DOHH2 (cell line): ENCODE data around the gene HMGCS2.

Source experiments
- H3F3A ChIP-seq: fragments of 200-600 bp; sonication (generic), shearing (Covaris generic); 2 replicates; pipeline ENCODE4 v1.6.0; 2016; ENCODE audit warnings: antibody characterized with exemption, mild to moderate bottlenecking; ENCODE audit not compliant: control insufficient read depth, insufficient read depth
- H3K27ac ChIP-seq: fragments of 200-600 bp; sonication (generic); 2 replicates; pipeline ENCODE4 v1.5.1; 2014; ENCODE audit warnings: low read depth, mild to moderate bottlenecking, low read length, moderate library complexity
- H3K27me3 ChIP-seq: fragments of 200-600 bp; sonication (generic); 2 replicates; pipeline ENCODE4 v1.6.1; 2014; ENCODE audit warnings: mild to moderate bottlenecking, low read length, mixed read lengths; ENCODE audit not compliant: control insufficient read depth
- H3K36me3 ChIP-seq: fragments of 200-600 bp; sonication (generic); 2 replicates; pipeline ENCODE4 v1.6.1; 2014; ENCODE audit warnings: mild to moderate bottlenecking, low read length, moderate library complexity, mixed read lengths; ENCODE audit not compliant: control insufficient read depth
- H3K4me1 ChIP-seq: fragments of 200-600 bp; sonication (generic); 2 replicates; pipeline ENCODE4 v1.6.1; 2014; ENCODE audit warnings: mild to moderate bottlenecking, low read length, mixed read lengths; ENCODE audit not compliant: control insufficient read depth
- H3K4me2 ChIP-seq: fragments of 200-600 bp; sonication (generic); 2 replicates; pipeline ENCODE4 v1.6.0; 2014; ENCODE audit warnings: mild to moderate bottlenecking, low read length, moderate library complexity
- H3K4me3 ChIP-seq: fragments of 200-600 bp; sonication (generic); 2 replicates; pipeline ENCODE4 v1.5.1; 2014; ENCODE audit warnings: mild to moderate bottlenecking, low read length, mixed read lengths
- H3K79me2 ChIP-seq: fragments of 200-600 bp; sonication (generic); 2 replicates; pipeline ENCODE4 v1.6.1; 2014; ENCODE audit warnings: mild to moderate bottlenecking, low read length, mixed read lengths; ENCODE audit not compliant: control insufficient read depth
- H3K9me2 ChIP-seq: fragments of 200-600 bp; sonication (generic); replicated peaks from 2 replicates; pipeline ENCODE4 v1.6.1; 2014; ENCODE audit warnings: mild to moderate bottlenecking, low read length, mixed read lengths; ENCODE audit not compliant: control insufficient read depth
- H3K9me3 ChIP-seq: fragments of 200-600 bp; sonication (generic); 2 replicates; pipeline ENCODE4 v1.6.1; 2014; ENCODE audit warnings: antibody characterized with exemption, low read length, mixed read lengths; ENCODE audit not compliant: control insufficient read depth, insufficient read depth
- H4K20me1 ChIP-seq: fragments of 200-600 bp; sonication (generic); 2 replicates; pipeline ENCODE4 v1.6.0; 2014; ENCODE audit warnings: low read depth, mild to moderate bottlenecking, antibody characterized with exemption, low read length, moderate library complexity; ENCODE audit not compliant: control insufficient read depth, insufficient read depth
- CTCF ChIP-seq: fragments of 200-600 bp; sonication (generic); IDR thresholded peaks from one replicate; pipeline ENCODE4 v1.5.1; 2014; ENCODE audit warnings: antibody characterized with exemption, mild to moderate bottlenecking, low read depth, low read length; ENCODE audit not compliant: poor library complexity, severe bottlenecking
- EZH2phosphoT487 ChIP-seq: fragments of 200-600 bp; sonication (generic); IDR thresholded peaks from 2 replicates; pipeline ENCODE4 v1.6.1; 2017; ENCODE audit warnings: borderline replicate concordance, mild to moderate bottlenecking, antibody characterized with exemption, low read length, moderate library complexity, mixed read lengths

HMGCS2 gene

GRCh38 chr1:119724611-119725218 is 44.0 kb downstream of the HMGCS2 start:
- Histone ChIP-seq H3K4me3 (no peak overlapping the region), H4K20me1 (peaks cover 7% of the 10 kb centered on the region; the same call in 1 of the 2 replicates), H3K9me2 (no peaks in the 10 kb centered on the region), H3K4me2 (no peak overlapping the region), H3K4me1 (no peaks in the 10 kb centered on the region), H3K36me3 (peaks cover 97% of the 10 kb centered on the region), H3K9me3 (no peaks in the 10 kb centered on the region), H3K79me2 (peaks cover 23% of the 10 kb centered on the region), H3K27me3 (no peaks in the 10 kb centered on the region), H3F3A (no peaks in the 10 kb centered on the region), H3K27ac (no peak overlapping the region)
- no peak for TF ChIP-seq EZH2phosphoT487
- no peak for TF ChIP-seq CTCF

GRCh38 chr1:119721896-119722295 is 46.8 kb downstream of the HMGCS2 start:
- Histone ChIP-seq H3K4me2 (no peak overlapping the region), H3K27me3 (no peaks in the 10 kb centered on the region), H3K9me3 (no peaks in the 10 kb centered on the region), H4K20me1 (peaks cover 18% of the 10 kb centered on the region; the same call in 1 of the 2 replicates), H3K9me2 (no peaks in the 10 kb centered on the region), H3K4me1 (no peaks in the 10 kb centered on the region), H3F3A (no peaks in the 10 kb centered on the region), H3K27ac (no peak overlapping the region), H3K79me2 (peaks cover 51% of the 10 kb centered on the region), H3K4me3 (no peak overlapping the region), H3K36me3 (peaks cover 88% of the 10 kb centered on the region)
- TF ChIP-seq EZH2phosphoT487 (no peak), CTCF (no peak)

- Histone ChIP-seq H3K36me3 (peaks cover 84% of the 10 kb centered on the region), H4K20me1 (peaks cover 18% of the 10 kb centered on the region; the same call in 1 of the 2 replicates)
Observed at GRCh38 chr1:119720866-119721440, 47.8 kb downstream of the HMGCS2 start.

More at GRCh38 chr1:119720866-119721440, 47.8 kb downstream of the HMGCS2 start:
- Histone ChIP-seq H3K9me3 (no peaks in the 10 kb centered on the region), H3K9me2 (no peaks in the 10 kb centered on the region), H3K27me3 (no peaks in the 10 kb centered on the region), H3K4me1 (peaks cover 6% of the 10 kb centered on the region), H3K27ac (no peak overlapping the region), H3F3A (no peaks in the 10 kb centered on the region), H3K79me2 (peaks cover 61% of the 10 kb centered on the region), H3K4me3 (no peak overlapping the region), H3K4me2 (no peak overlapping the region)
- TF ChIP-seq EZH2phosphoT487 (no peak), CTCF (no peak)
